Immature natural killer cell (primary cell): Measurements from ENCODE around the gene CCDC9B. TPM values are rescaled to one million over a fixed set of nuclear protein-coding genes. Genes with fewer than 3 reads are reported as not detected.

ENCODE experiments used
- DNase-seq, 3 donors: peaks; one replicate each; pipeline ENCODE4 v3.0.0; 2022; ENCODE audit warnings: mixed read lengths in 1 of 3
- H3K27ac Mint-ChIP-seq, 6 donors: one replicate each; pipeline ENCODE4 v1.8.0; 2020; ENCODE audit warnings: mixed read lengths in 6 of 6, mild to moderate bottlenecking in 5 of 6, inconsistent platforms in 4 of 6, moderate library complexity in 3 of 6
- H3K27me3 Mint-ChIP-seq, 3 donors: one replicate each; pipeline ENCODE4 v1.8.0; 2020 to 2021; ENCODE audit warnings: low read depth in 3 of 3, mild to moderate bottlenecking in 3 of 3, mixed read lengths in 3 of 3, moderate library complexity in 3 of 3, inconsistent platforms in 1 of 3
- H3K36me3 Mint-ChIP-seq, 3 donors: one replicate each; pipeline ENCODE4 v1.8.0; 2020; ENCODE audit warnings: mixed read lengths in 3 of 3, inconsistent platforms in 2 of 3, mild to moderate bottlenecking in 2 of 3
- H3K4me1 Mint-ChIP-seq, 2 donors: one replicate each; pipeline ENCODE4 v1.8.0; 2020; ENCODE audit warnings: inconsistent platforms in 2 of 2, mild to moderate bottlenecking in 2 of 2, mixed read lengths in 2 of 2, moderate library complexity in 1 of 2
- H3K4me3 Mint-ChIP-seq, 5 donors: one replicate each; pipeline ENCODE4 v1.8.0; 2020; ENCODE audit warnings: mild to moderate bottlenecking in 5 of 5, mixed read lengths in 5 of 5, inconsistent platforms in 3 of 5, moderate library complexity in 3 of 5
- H3K9me3 Mint-ChIP-seq, 6 donors: one replicate each; pipeline ENCODE4 v1.8.0; 2020; ENCODE audit warnings: mild to moderate bottlenecking in 6 of 6, mixed read lengths in 6 of 6, inconsistent platforms in 4 of 6, moderate library complexity in 3 of 6
- polyA plus RNA-seq, 3 donors: library from polyadenylated mRNA; unstranded; fragments of 300-500 nt; fragmentation: Illumina TruSeq; gene quantifications; one replicate each; pipeline ENCODE4 v1.2.3, GENCODE V29; 2021

CCDC9B gene
- polyA plus RNA-seq, result under 1 TPM in 2 of 3 donors, not detected in 1; 0.09 to 0.46 TPM

- Mint-ChIP-seq H3K36me3 (no peaks in the 10 kb centered on the region), H3K27me3 (peaks cover 0 to 2% (median 0%) of the 10 kb centered on the region in 3 donors), H3K4me1 (peaks cover 6 to 7% of the 10 kb centered on the region in 2 donors), H3K9me3 (no peaks in the 10 kb centered on the region), H3K27ac (no peak within 1 kb of the TSS), H3K4me3 (no peak within 1 kb of the TSS)
- DNase-seq, result no peak
Observed at GRCh38 chr15:40340740-40341400, at the start of gene CCDC9B. TSS of gene CCDC9B (minus strand) at chr15:40340939. CDS start at chr15:40340819, 120 bp downstream.

- DNase-seq, result no peak
Observed at GRCh38 chr15:40389824-40390595, 49.3 kb upstream of the CCDC9B start.

GRCh38 chr15:40388941-40389823 lies 48.4 kb upstream of the CCDC9B start:
- no peak for DNase-seq
- H3K9me3 Mint-ChIP-seq, result no peaks in the 10 kb centered on the region
- H3K36me3 Mint-ChIP-seq, result peaks cover 21 to 53% (median 29%) of the 10 kb centered on the region in 3 donors
- no peaks in the 10 kb centered on the region for H3K27me3 Mint-ChIP-seq
- peak overlapping the region in 2 of 6 donors; percentile 28 to 32 for H3K27ac Mint-ChIP-seq
- peaks cover 3 to 5% of the 10 kb centered on the region in 2 donors for H3K4me1 Mint-ChIP-seq
- H3K4me3 Mint-ChIP-seq, result no peak overlapping the region

More at GRCh38 chr15:40389824-40390595, 49.3 kb upstream of the CCDC9B start:
- Mint-ChIP-seq H3K36me3 (peaks cover 21 to 53% (median 29%) of the 10 kb centered on the region in 3 donors), H3K4me3 (no peak overlapping the region), H3K4me1 (no peaks in the 10 kb centered on the region), H3K27ac (peak overlapping the region in 2 of 6 donors; percentile 30 to 32), H3K27me3 (no peaks in the 10 kb centered on the region), H3K9me3 (no peaks in the 10 kb centered on the region)

- Mint-ChIP-seq H3K36me3 (peaks cover 16 to 34% (median 17%) of the 10 kb centered on the region in 3 donors), H3K27ac (no peak overlapping the region), H3K27me3 (no peaks in the 10 kb centered on the region), H3K9me3 (no peaks in the 10 kb centered on the region), H3K4me1 (peaks cover 15 to 23% of the 10 kb centered on the region in 2 donors), H3K4me3 (no peak overlapping the region)
- no peak for DNase-seq
Observed at GRCh38 chr15:40386480-40386879, 45.7 kb upstream of the CCDC9B start.

- DNase-seq, result peak; percentile 89 to 91 (median 89)
- Mint-ChIP-seq H3K27ac (peak within 1 kb of the TSS; percentile 79 to 93 (median 83)), H3K9me3 (no peaks in the 10 kb centered on the region), H3K27me3 (peaks cover 0 to 5% (median 0%) of the 10 kb centered on the region in 3 donors), H3K4me1 (peaks cover 15 to 23% of the 10 kb centered on the region in 2 donors), H3K4me3 (peak within 1 kb of the TSS; percentile 95 to 97 (median 96)), H3K36me3 (peaks cover 5 to 15% (median 6%) of the 10 kb centered on the region in 3 donors)
Observed at GRCh38 chr15:40382580-40383456, 42.1 kb upstream of the CCDC9B start, which contains the start of gene KNSTRN. TSS of gene KNSTRN (plus strand) at chr15:40382721. CDS start at chr15:40382836, 115 bp downstream.

- DNase-seq, result no peak
- Mint-ChIP-seq H3K36me3 (peaks cover under 1 to 7% (median 2%) of the 10 kb centered on the region in 3 donors), H3K27ac (peak overlapping the region in 1 of 6 donors; percentile 31), H3K4me3 (peak overlapping the region in 2 of 5 donors; percentile 95), H3K9me3 (no peaks in the 10 kb centered on the region), H3K4me1 (peaks cover 15 to 23% of the 10 kb centered on the region in 2 donors), H3K27me3 (peaks cover 0 to 5% (median 0%) of the 10 kb centered on the region in 3 donors)
Observed at GRCh38 chr15:40381818-40382529, 41.2 kb upstream of the CCDC9B start.

- Mint-ChIP-seq H3K27me3 (peaks cover 0 to 5% (median 0%) of the 10 kb centered on the region in 3 donors), H3K36me3 (peaks cover 0 to 3% (median 0%) of the 10 kb centered on the region in 3 donors), H3K4me3 (no peak overlapping the region), H3K9me3 (no peaks in the 10 kb centered on the region), H3K27ac (no peak overlapping the region), H3K4me1 (peaks cover 15 to 23% of the 10 kb centered on the region in 2 donors)
- no peak for DNase-seq
Observed at GRCh38 chr15:40380636-40381035, 39.9 kb upstream of the CCDC9B start.

GRCh38 chr15:40379853-40380252 lies 39.1 kb upstream of the CCDC9B start:
- Mint-ChIP-seq H3K4me1 (peaks cover 15 to 23% of the 10 kb centered on the region in 2 donors), H3K27ac (no peak overlapping the region), H3K36me3 (no peaks in the 10 kb centered on the region), H3K9me3 (no peaks in the 10 kb centered on the region), H3K4me3 (no peak overlapping the region), H3K27me3 (peaks cover 0 to 5% (median 0%) of the 10 kb centered on the region in 3 donors)
- DNase-seq, result no peak

GRCh38 chr15:40379374-40379773 lies 38.6 kb upstream of the CCDC9B start:
- no peak overlapping the region for H3K4me3 Mint-ChIP-seq
- H3K27me3 Mint-ChIP-seq, result peaks cover 0 to 5% (median 0%) of the 10 kb centered on the region in 3 donors
- H3K4me1 Mint-ChIP-seq, result peaks cover 13 to 20% of the 10 kb centered on the region in 2 donors
- no peaks in the 10 kb centered on the region for H3K9me3 Mint-ChIP-seq
- DNase-seq, result no peak
- H3K36me3 Mint-ChIP-seq, result no peaks in the 10 kb centered on the region
- H3K27ac Mint-ChIP-seq, result no peak overlapping the region

- no peak overlapping the region for H3K27ac Mint-ChIP-seq
- peaks cover 0 to 5% (median 0%) of the 10 kb centered on the region in 3 donors for H3K27me3 Mint-ChIP-seq
- peaks cover 2 to 3% of the 10 kb centered on the region in 2 donors for H3K4me1 Mint-ChIP-seq
- no peaks in the 10 kb centered on the region for H3K36me3 Mint-ChIP-seq
- DNase-seq, result no peak
- no peaks in the 10 kb centered on the region for H3K9me3 Mint-ChIP-seq
- H3K4me3 Mint-ChIP-seq, result no peak overlapping the region
Observed at GRCh38 chr15:40377606-40378005, 36.9 kb upstream of the CCDC9B start.

- Mint-ChIP-seq H3K4me1 (peaks cover 4 to 5% of the 10 kb centered on the region in 2 donors), H3K4me3 (no peak overlapping the region), H3K36me3 (no peaks in the 10 kb centered on the region), H3K27me3 (peaks cover 0 to 5% (median 2%) of the 10 kb centered on the region in 3 donors), H3K27ac (no peak overlapping the region), H3K9me3 (no peaks in the 10 kb centered on the region)
- no peak for DNase-seq
Observed at GRCh38 chr15:40372981-40373380, 32.2 kb upstream of the CCDC9B start.

GRCh38 chr15:40369971-40370370 lies 29.2 kb upstream of the CCDC9B start:
- Mint-ChIP-seq H3K9me3 (no peaks in the 10 kb centered on the region), H3K4me1 (peaks cover 32 to 34% of the 10 kb centered on the region in 2 donors), H3K27me3 (peaks cover 3 to 6% (median 6%) of the 10 kb centered on the region in 3 donors), H3K4me3 (no peak overlapping the region), H3K36me3 (no peaks in the 10 kb centered on the region), H3K27ac (no peak overlapping the region)
- DNase-seq, result no peak
